H9 (cell line): ENCODE results near the gene CCNY. TPM values are rescaled to one million over a fixed set of nuclear protein-coding genes. Genes with fewer than 3 reads are reported as not detected.
A peak's percentile ranks its signal among the peaks of the same experiment; 100 is the strongest.

Experiments used
- DNase-seq: peaks from one replicate; pipeline ENCODE4 v3.0.0-alpha.2; 2017
- H2AFZ ChIP-seq: one replicate; pipeline ENCODE4 v1.6.1; 2013; ENCODE audit warnings: mild to moderate bottlenecking, low read length, control low read depth, moderate library complexity
- H2AK5ac ChIP-seq: 2 replicates; pipeline ENCODE4 v1.6.1; 2013; ENCODE audit warnings: low read length, control low read depth, mixed read lengths; ENCODE audit not compliant: insufficient read length
- H2BK120ac ChIP-seq: one replicate; pipeline ENCODE4 v1.6.1; 2013; ENCODE audit warnings: low read depth, mild to moderate bottlenecking, low read length, control low read depth, inconsistent platforms; ENCODE audit not compliant: poor library complexity, severe bottlenecking
- H2BK12ac ChIP-seq: 2 replicates; pipeline ENCODE4 v1.6.1; 2013; ENCODE audit warnings: low read length, control low read depth, mixed read lengths, low read depth; ENCODE audit not compliant: insufficient read length
- H2BK15ac ChIP-seq: 2 replicates; pipeline ENCODE4 v1.6.1; 2013; ENCODE audit warnings: low read depth, low read length, control low read depth
- H2BK20ac ChIP-seq: one replicate; pipeline ENCODE4 v1.6.1; 2013; ENCODE audit warnings: low read depth, mild to moderate bottlenecking, low read length, control low read depth, inconsistent platforms; ENCODE audit not compliant: poor library complexity, severe bottlenecking
- H2BK5ac ChIP-seq: 2 replicates; pipeline ENCODE4 v1.6.1; 2013; ENCODE audit warnings: low read length, control low read depth, mixed read lengths; ENCODE audit not compliant: insufficient read length
- H3K14ac ChIP-seq: 2 replicates; pipeline ENCODE4 v1.6.1; 2013; ENCODE audit warnings: low read length, control low read depth; ENCODE audit not compliant: insufficient read depth
- H3K18ac ChIP-seq: 2 replicates; pipeline ENCODE4 v1.6.1; 2013; ENCODE audit warnings: low read depth, mild to moderate bottlenecking, mixed read lengths, low read length, control low read depth; ENCODE audit not compliant: insufficient read length
- H3K23ac ChIP-seq: 2 replicates; pipeline ENCODE4 v1.6.1; 2013; ENCODE audit warnings: low read length, control low read depth, mixed read lengths, low read depth; ENCODE audit not compliant: insufficient read length
- H3K23me2 ChIP-seq: 2 replicates; pipeline ENCODE4 v1.6.1; 2013; ENCODE audit warnings: low read depth, mild to moderate bottlenecking, mixed read lengths, low read length, control low read depth; ENCODE audit not compliant: insufficient read length, poor library complexity, severe bottlenecking
- H3K27ac ChIP-seq: 2 replicates; pipeline ENCODE4 v1.5.1; 2013; ENCODE audit warnings: low read length, control low read depth, mixed read lengths, low read depth; ENCODE audit not compliant: insufficient read length
- H3K27me3 ChIP-seq: 2 replicates; pipeline ENCODE4 v1.6.1; 2013; ENCODE audit warnings: low read length, control low read depth, inconsistent platforms; ENCODE audit not compliant: insufficient read depth
- H3K4ac ChIP-seq: 2 replicates; pipeline ENCODE4 v1.6.1; 2013; ENCODE audit warnings: low read depth, mild to moderate bottlenecking, control low read depth, inconsistent platforms, low read length, moderate library complexity
- H3K4me1 ChIP-seq: 2 replicates; pipeline ENCODE4 v1.6.1; 2013; ENCODE audit warnings: low read length, control low read depth, inconsistent platforms; ENCODE audit not compliant: insufficient read depth
- H3K4me2 ChIP-seq: 2 replicates; pipeline ENCODE4 v1.6.1; 2013; ENCODE audit warnings: low read length, control low read depth, mixed read lengths; ENCODE audit not compliant: insufficient read length, insufficient read depth
- H3K56ac ChIP-seq: 2 replicates; pipeline ENCODE4 v1.6.1; 2013; ENCODE audit warnings: low read depth, mild to moderate bottlenecking, mixed read lengths, low read length, control low read depth; ENCODE audit not compliant: insufficient read length
- H3K79me1 ChIP-seq: 2 replicates; pipeline ENCODE4 v1.6.1; 2013; ENCODE audit warnings: low read depth, mild to moderate bottlenecking, moderate library complexity, low read length, control low read depth, inconsistent platforms; ENCODE audit not compliant: insufficient read depth, poor library complexity, severe bottlenecking
- H3K79me2 ChIP-seq: 2 replicates; pipeline ENCODE4 v1.6.1; 2013; ENCODE audit warnings: low read length, control low read depth, inconsistent platforms; ENCODE audit not compliant: insufficient read depth
- H3K9ac ChIP-seq: 2 replicates; pipeline ENCODE4 v1.6.1; 2013; ENCODE audit warnings: low read length, control low read depth, mixed read lengths; ENCODE audit not compliant: insufficient read length; ENCODE audit errors: extremely low read depth
- H3K9me3 ChIP-seq: one replicate; pipeline ENCODE4 v1.6.1; 2013; ENCODE audit warnings: low read depth, low read length, inconsistent platforms; ENCODE audit not compliant: control insufficient read depth
- H3T11ph ChIP-seq: one replicate; pipeline ENCODE4 v1.6.1; 2013; ENCODE audit warnings: mild to moderate bottlenecking, low read length, control low read depth, inconsistent platforms
- H4K20me1 ChIP-seq: one replicate; pipeline ENCODE4 v1.6.1; 2013; ENCODE audit not compliant: control insufficient read depth, insufficient read length, insufficient read depth
- H4K5ac ChIP-seq: 2 replicates; pipeline ENCODE4 v1.6.1; 2013; ENCODE audit warnings: low read depth, mild to moderate bottlenecking, mixed read lengths, low read length, control low read depth; ENCODE audit not compliant: insufficient read length
- H4K8ac ChIP-seq: replicated peaks from 2 replicates; pipeline ENCODE4 v1.6.1; 2013; ENCODE audit warnings: low read length, control low read depth, mixed read lengths, low read depth; ENCODE audit not compliant: insufficient read length
- H4K91ac ChIP-seq: 2 replicates; pipeline ENCODE4 v1.6.1; 2013; ENCODE audit warnings: low read depth, mild to moderate bottlenecking, moderate library complexity, mixed read lengths, low read length, control low read depth; ENCODE audit not compliant: insufficient read length
- H3K27ac Mint-ChIP-seq, 3 experiments: 2 replicates in 2 of 3; 3 replicates in 1 of 3; pipeline ENCODE4 v1.8.0; 2020 to 2021; ENCODE audit warnings: mixed read lengths in 3 of 3, mild to moderate bottlenecking in 1 of 3, moderate library complexity in 1 of 3
- H3K27me3 Mint-ChIP-seq: 2 replicates; pipeline ENCODE4 v1.8.0; 2021; ENCODE audit warnings: low read depth, mild to moderate bottlenecking, moderate library complexity, mixed read lengths
- H3K36me3 Mint-ChIP-seq, 3 experiments: 2 replicates in 2 of 3; 3 replicates in 1 of 3; pipeline ENCODE4 v1.8.0; 2020 to 2021; ENCODE audit warnings: low read depth in 3 of 3, mixed read lengths in 3 of 3; ENCODE audit not compliant: insufficient read depth in 1 of 3
- H3K4me1 Mint-ChIP-seq, 2 experiments: 2 replicates each; pipeline ENCODE4 v1.8.0; 2020; ENCODE audit warnings: mixed read lengths in 2 of 2
- H3K4me3 Mint-ChIP-seq, 2 experiments: 2 replicates in 1 of 2; 3 replicates in 1 of 2; pipeline ENCODE4 v1.8.0; 2020 to 2021; ENCODE audit warnings: mild to moderate bottlenecking in 2 of 2, mixed read lengths in 2 of 2, moderate library complexity in 1 of 2
- H3K9me3 Mint-ChIP-seq, 2 experiments: 2 replicates in 1 of 2; 3 replicates in 1 of 2; pipeline ENCODE4 v1.8.0; 2020; ENCODE audit warnings: mild to moderate bottlenecking in 2 of 2, mixed read lengths in 2 of 2, moderate library complexity in 1 of 2
- WGBS: extraction: QIAGEN DNeasy Blood & Tissue Kit; methylation state at CpG from one replicate; pipeline ENCODE4 v1.1.7; 2013; ENCODE audit warnings: missing lambda C conversion rate, low lambda C conversion rate, mixed read lengths; ENCODE audit not compliant: insufficient read length; ENCODE audit errors: extremely low coverage; 5-methylcytosine and 5-hydroxymethylcytosine counted together
- total RNA-seq: library from RNA; stranded (reverse); gene quantifications from 2 replicates; pipeline ENCODE4 v1.2.1, GENCODE V29; 2021
- TF ChIP-seq, protein P1 (sequence below): fragments of 200-600 bp; sonication (generic); conservative IDR thresholded peaks from 3 replicates; pipeline ENCODE4 v1.8.0; 2021; ENCODE audit warnings: antibody characterized with exemption, mild to moderate bottlenecking

CCNY gene
- total RNA-seq, 1 experiment from 2014 or later: 62.1 TPM

DNA sequence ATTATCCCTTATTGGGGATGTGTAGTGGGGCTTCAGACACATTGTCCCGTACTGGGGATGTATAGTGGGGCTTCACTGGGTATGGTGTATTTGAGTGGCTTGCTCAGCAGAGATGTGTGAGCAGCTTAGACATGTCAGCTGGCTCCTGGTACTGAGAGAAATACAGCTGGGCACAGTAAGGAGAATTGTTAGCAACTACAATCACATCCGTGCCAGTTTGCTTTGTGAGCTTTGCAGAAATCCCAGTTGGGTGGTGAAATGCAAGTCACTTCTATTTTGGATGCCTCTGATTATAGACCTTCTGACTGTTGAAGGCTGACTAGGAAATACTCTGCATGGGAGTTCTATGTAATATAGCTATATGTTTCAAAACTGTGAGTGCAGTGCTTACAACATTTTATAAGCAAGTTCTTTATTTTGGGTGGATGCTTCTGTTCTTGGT lies 10.8 kb downstream of the CCNY start:
- Histone ChIP-seq H4K8ac (no peak overlapping the region), H2BK20ac (no peak overlapping the region), H3K9me3 (no peaks in the 10 kb centered on the region), H3K23ac (no peak overlapping the region), H3K23me2 (no peaks in the 10 kb centered on the region), H3K4ac (no peak overlapping the region), H3K79me1 (peaks cover 3% of the 10 kb centered on the region), H4K91ac (no peak overlapping the region), H3K18ac (no peak overlapping the region), H3K4me1 (peaks cover 3% of the 10 kb centered on the region), H2BK12ac (no peak overlapping the region), H2BK15ac (no peak overlapping the region), H3K9ac (no peak overlapping the region), H2AK5ac (no peak overlapping the region), H4K5ac (no peak overlapping the region), H2AFZ (no peak overlapping the region), H2BK120ac (no peak overlapping the region), H3K27ac (no peak overlapping the region), H3K56ac (no peak overlapping the region), H3K79me2 (peaks cover 37% of the 10 kb centered on the region), H4K20me1 (no peaks in the 10 kb centered on the region), H3T11ph (no peak overlapping the region), H2BK5ac (no peak overlapping the region), H3K27me3 (no peaks in the 10 kb centered on the region), H3K14ac (no peak overlapping the region), H3K4me2 (no peak overlapping the region)
- no peaks in the 10 kb centered on the region for H3K36me3 Mint-ChIP-seq
- H3K27me3 Mint-ChIP-seq: no peaks in the 10 kb centered on the region
- no CpG with 5 or more reads among the region's 2 CpGs for WGBS
- TF ChIP-seq, protein P1, sequence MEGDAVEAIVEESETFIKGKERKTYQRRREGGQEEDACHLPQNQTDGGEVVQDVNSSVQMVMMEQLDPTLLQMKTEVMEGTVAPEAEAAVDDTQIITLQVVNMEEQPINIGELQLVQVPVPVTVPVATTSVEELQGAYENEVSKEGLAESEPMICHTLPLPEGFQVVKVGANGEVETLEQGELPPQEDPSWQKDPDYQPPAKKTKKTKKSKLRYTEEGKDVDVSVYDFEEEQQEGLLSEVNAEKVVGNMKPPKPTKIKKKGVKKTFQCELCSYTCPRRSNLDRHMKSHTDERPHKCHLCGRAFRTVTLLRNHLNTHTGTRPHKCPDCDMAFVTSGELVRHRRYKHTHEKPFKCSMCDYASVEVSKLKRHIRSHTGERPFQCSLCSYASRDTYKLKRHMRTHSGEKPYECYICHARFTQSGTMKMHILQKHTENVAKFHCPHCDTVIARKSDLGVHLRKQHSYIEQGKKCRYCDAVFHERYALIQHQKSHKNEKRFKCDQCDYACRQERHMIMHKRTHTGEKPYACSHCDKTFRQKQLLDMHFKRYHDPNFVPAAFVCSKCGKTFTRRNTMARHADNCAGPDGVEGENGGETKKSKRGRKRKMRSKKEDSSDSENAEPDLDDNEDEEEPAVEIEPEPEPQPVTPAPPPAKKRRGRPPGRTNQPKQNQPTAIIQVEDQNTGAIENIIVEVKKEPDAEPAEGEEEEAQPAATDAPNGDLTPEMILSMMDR: no peak
- no peaks in the 10 kb centered on the region for H3K9me3 Mint-ChIP-seq
- H3K4me1 Mint-ChIP-seq: peaks cover 33 to 36% of the 10 kb centered on the region in 2 experiments
- DNase-seq: no peak
- no peak overlapping the region for H3K4me3 Mint-ChIP-seq
- peak overlapping the region in 2 of 3 experiments; percentile 18 to 65; a peak in 1 of 7 replicates for H3K27ac Mint-ChIP-seq
